Measurements from ENCODE around the gene DAPK2.

GRCh38 chr15:64011736-64012135 lies 34.5 kb downstream of the DAPK2 start:
- TF ChIP-seq EZH2 (IDR thresholded peaks at IDR 0.05; ENCODE audit: borderline replicate concordance, low read depth, low read length, severe bottlenecking) (no peak), CTCF (IDR thresholded peaks at IDR 0.05; ENCODE audit: borderline replicate concordance, extremely low read depth, low read length, poor library complexity, severe bottlenecking) (no peak)
